ENCODE results near the gene CACNA1G. TPM values are rescaled to one million over a fixed set of nuclear protein-coding genes. Genes with fewer than 3 reads are reported as not detected.

Gene CACNA1G
- total RNA-seq, 1 donor from 2014 or later, result 1.1 TPM

DNA sequence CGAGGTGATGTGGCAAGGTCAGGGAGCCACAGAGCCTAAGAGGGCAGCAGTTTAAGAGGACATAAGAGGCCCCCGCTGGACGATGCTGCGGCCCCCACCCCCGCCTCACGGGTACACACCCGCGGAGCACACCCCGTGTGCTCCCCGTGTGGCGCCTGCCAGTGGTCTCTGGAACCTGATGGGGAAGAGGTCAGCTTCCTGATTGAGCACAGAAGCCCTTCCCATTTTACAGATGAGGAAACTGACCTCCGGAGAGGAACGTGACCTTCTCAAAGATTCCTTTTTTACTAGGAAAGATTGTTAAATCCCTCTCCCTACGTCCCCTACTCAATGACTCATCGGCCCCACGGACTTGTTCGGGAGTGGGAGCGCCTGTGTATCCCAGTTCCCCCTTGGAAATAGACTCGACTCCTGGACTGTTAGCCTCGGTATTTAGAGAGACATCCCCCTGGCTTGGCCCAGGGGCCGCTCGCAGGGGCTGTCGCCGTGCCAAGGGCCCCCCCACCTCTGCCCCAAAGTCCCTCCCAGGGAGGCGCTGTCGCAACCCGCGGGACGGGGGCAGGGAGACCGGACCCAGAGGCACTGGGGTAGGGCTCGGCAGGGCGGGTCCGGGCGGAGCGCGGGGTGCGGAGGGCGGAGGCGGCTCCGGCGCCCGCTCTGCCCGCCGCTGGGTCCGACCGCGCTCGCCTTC, 73.9 kb downstream of the CACNA1G start, which contains the start of gene ABCC3:
Gene ABCC3, plus strand, starts transcription at position 658 of the 691 bp plus-strand sequence. CDS start 56 bp downstream, outside the sequence.
- no peaks in the 10 kb centered on the region for H3K36me3 Mint-ChIP-seq (ENCODE audit: low read depth)
- H3K4me3 Mint-ChIP-seq, result peak within 1 kb of the TSS; percentile 8
- DNase-seq (ENCODE audit: low read depth, low spot score), result no peak
- TF ChIP-seq, protein P1, sequence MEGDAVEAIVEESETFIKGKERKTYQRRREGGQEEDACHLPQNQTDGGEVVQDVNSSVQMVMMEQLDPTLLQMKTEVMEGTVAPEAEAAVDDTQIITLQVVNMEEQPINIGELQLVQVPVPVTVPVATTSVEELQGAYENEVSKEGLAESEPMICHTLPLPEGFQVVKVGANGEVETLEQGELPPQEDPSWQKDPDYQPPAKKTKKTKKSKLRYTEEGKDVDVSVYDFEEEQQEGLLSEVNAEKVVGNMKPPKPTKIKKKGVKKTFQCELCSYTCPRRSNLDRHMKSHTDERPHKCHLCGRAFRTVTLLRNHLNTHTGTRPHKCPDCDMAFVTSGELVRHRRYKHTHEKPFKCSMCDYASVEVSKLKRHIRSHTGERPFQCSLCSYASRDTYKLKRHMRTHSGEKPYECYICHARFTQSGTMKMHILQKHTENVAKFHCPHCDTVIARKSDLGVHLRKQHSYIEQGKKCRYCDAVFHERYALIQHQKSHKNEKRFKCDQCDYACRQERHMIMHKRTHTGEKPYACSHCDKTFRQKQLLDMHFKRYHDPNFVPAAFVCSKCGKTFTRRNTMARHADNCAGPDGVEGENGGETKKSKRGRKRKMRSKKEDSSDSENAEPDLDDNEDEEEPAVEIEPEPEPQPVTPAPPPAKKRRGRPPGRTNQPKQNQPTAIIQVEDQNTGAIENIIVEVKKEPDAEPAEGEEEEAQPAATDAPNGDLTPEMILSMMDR (conservative IDR thresholded peaks at IDR 0.05), result no peak
- peaks cover 89% of the 10 kb centered on the region for H3K27me3 Mint-ChIP-seq (ENCODE audit: low read depth)
- H3K4me1 Mint-ChIP-seq, result peaks cover 3% of the 10 kb centered on the region
- H3K9me3 Mint-ChIP-seq, result no peaks in the 10 kb centered on the region
- H3K27ac Mint-ChIP-seq (ENCODE audit: unreplicated experiment), result no peak within 1 kb of the TSS

DNA sequence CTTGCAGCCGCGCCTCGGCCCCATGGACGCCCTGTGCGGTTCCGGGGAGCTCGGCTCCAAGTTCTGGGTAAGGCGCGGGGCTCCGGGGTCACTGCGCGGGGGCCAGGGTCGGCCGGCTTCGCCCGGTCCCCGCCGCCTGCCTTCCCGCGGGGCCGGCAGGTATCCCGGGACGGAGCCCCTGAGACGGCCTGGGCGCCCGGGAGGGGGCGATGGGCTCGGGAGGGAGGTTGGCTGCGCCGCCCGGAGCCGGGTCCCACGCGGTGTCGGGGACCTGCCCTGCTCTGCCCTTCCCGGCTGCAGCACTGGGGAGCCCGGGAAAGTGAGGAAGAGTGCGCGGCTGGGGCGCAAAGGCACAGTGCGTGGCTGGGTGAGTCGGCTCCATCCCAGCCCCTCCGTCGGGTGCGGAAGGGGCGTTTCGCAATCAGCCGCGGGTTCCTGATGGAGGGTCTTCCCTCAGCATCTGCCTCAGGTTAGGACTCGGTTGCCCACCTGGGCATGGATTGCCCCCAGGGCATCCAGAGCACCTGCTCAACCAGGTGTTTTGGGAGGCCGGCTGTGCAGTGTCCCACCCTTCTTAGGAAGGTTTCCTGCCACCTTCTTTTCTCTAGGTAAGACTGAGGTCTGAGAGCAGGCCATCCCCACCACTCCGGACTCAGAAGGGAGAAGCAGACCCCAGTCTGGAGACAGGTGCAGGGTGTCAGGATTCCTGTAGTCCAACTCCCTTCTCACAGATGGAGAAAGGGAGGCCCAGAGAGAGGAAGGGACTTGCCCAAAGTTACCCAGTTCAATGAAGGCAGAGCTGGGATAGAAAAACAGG, 74.6 kb downstream of the CACNA1G start:
- Mint-ChIP-seq H3K4me1 (peaks cover 3% of the 10 kb centered on the region), H3K4me3 (no peak overlapping the region), H3K9me3 (no peaks in the 10 kb centered on the region), H3K27me3 (ENCODE audit: low read depth) (peaks cover 82% of the 10 kb centered on the region), H3K36me3 (ENCODE audit: low read depth) (no peaks in the 10 kb centered on the region), H3K27ac (ENCODE audit: unreplicated experiment) (no peak overlapping the region)
- DNase-seq (ENCODE audit: low read depth, low spot score), result no peak
- TF ChIP-seq, protein P1 (conservative IDR thresholded peaks at IDR 0.05), result no peak

GRCh38 chr17:50635732-50635981, 75.1 kb downstream of the CACNA1G start:
- TF ChIP-seq, protein P1 (conservative IDR thresholded peaks at IDR 0.05), result no peak
- Mint-ChIP-seq H3K36me3 (ENCODE audit: low read depth) (no peaks in the 10 kb centered on the region), H3K27me3 (ENCODE audit: low read depth) (peaks cover 78% of the 10 kb centered on the region), H3K4me3 (no peak overlapping the region), H3K27ac (ENCODE audit: unreplicated experiment) (no peak overlapping the region), H3K4me1 (peaks cover 4% of the 10 kb centered on the region), H3K9me3 (no peaks in the 10 kb centered on the region)
- DNase-seq (ENCODE audit: low read depth, low spot score), result no peak

- Mint-ChIP-seq H3K27ac (ENCODE audit: unreplicated experiment) (no peak overlapping the region), H3K36me3 (ENCODE audit: low read depth) (no peaks in the 10 kb centered on the region), H3K27me3 (ENCODE audit: low read depth) (peaks cover 73% of the 10 kb centered on the region), H3K4me1 (peaks cover 9% of the 10 kb centered on the region), H3K4me3 (no peak overlapping the region), H3K9me3 (no peaks in the 10 kb centered on the region)
- no peak for DNase-seq (ENCODE audit: low read depth, low spot score)
- TF ChIP-seq, protein P1 (conservative IDR thresholded peaks at IDR 0.05), result no peak
These were observed 75.7 kb downstream of the CACNA1G start for GRCh38 chr17:50635982-50636803.

DNA sequence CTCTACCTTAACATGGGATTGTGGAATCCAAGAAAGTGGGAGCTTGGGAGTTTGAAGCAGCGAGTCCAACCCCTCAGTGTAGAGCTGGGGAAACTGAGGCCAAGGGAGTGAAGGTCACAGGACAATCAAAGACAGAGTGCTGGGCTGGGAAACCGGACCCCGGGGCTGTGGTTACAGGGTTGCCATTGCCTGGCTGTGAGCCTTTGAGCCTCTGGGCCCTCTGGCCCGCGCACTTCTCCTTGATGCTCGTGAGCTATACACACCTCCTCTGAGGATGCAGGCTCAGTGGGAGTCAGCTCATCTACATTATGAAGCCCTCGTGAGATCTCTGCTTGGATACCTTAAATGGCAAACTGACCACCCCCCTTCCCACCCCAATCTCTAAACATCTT, 76.3 kb downstream of the CACNA1G start:
- no peak for DNase-seq (ENCODE audit: low read depth, low spot score)
- Mint-ChIP-seq H3K4me1 (peaks cover 15% of the 10 kb centered on the region), H3K4me3 (no peak overlapping the region), H3K27ac (ENCODE audit: unreplicated experiment) (peak overlapping the region; percentile 19), H3K36me3 (ENCODE audit: low read depth) (no peaks in the 10 kb centered on the region), H3K27me3 (ENCODE audit: low read depth) (peaks cover 67% of the 10 kb centered on the region), H3K9me3 (no peaks in the 10 kb centered on the region)
- TF ChIP-seq, protein P1 (conservative IDR thresholded peaks at IDR 0.05), result no peak
